CD4-positive, alpha-beta T cell treated with Interleukin-17A for 4 hours (primary cell): Measurements from ENCODE around the gene PRDX5.
"Not testable (repeated sequence)": the region's sequence is repeated elsewhere in the genome, so short reads cannot be mapped to it uniquely, and the experiment has no call there.

Source experiments
- DNase-seq: peaks from one replicate; pipeline ENCODE4 v3.0.0-alpha.2; 2020; ENCODE audit warnings: mixed read lengths

Gene PRDX5

DNA sequence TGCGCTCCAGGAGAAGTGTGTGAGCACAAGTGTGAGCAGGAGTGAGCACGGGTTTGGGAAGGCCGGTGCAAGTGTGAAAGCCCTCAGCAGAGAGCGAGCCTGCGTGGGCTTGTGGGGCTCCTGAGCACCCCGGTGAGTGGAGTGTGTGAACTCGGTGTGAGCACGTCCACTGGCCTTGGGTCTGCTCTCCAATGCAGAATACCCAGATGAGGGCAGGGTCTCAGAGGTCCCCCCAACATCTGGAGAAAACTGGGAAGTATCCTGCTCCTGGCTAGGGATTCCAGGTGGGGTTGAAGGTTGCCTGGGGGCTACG lies 11.4 kb upstream of the PRDX5 start:
- no peak for DNase-seq

DNA sequence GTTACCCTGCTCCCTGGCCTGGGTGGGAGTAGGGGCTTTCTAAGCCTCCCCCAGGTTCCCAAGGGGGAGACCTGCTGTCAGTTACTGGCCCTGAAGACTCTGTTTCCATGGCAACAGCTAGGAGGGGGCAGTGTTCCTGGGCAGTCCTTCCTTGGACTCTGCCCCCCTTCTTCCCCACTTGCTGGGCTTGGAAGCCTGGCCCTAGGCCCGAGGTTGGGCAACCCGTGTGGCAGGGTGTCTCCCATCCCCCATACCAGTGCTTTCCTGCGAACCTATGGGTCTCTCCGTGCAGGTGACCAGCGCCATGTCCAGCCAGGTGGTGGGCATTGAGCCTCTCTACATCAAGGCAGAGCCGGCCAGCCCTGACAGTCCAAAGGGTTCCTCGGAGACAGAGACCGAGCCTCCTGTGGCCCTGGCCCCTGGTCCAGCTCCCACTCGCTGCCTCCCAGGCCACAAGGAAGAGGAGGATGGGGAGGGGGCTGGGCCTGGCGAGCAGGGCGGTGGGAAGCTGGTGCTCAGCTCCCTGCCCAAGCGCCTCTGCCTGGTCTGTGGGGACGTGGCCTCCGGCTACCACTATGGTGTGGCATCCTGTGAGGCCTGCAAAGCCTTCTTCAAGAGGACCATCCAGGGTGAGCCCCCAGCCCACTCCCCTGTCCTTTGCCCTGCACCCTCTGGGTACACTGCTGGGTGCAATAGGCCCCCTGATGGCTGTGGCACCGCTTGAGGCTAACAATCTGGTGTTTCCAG lies 10.9 kb upstream of the PRDX5 start:
- no peak for DNase-seq

DNA sequence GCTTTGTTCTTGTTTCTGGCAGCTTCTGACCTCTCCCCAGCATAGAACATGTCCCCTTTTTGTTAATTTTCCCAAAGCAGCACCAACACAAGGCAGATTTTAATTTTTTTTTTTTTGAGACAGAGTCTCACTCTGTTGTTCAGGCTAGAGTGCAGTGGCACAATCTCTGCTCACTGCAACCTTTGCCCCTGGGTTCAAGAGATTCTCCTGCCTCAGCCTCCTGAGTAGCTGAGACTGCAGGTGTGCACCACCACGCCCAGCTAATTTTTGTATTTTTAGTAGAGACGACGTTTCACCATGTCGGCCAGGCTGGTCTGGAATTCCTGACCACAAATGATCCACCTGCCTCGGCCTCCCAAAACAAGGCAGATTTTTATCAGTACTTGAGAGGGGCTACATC lies 10.1 kb upstream of the PRDX5 start:
- DNase-seq = not testable (repeated sequence)

DNA sequence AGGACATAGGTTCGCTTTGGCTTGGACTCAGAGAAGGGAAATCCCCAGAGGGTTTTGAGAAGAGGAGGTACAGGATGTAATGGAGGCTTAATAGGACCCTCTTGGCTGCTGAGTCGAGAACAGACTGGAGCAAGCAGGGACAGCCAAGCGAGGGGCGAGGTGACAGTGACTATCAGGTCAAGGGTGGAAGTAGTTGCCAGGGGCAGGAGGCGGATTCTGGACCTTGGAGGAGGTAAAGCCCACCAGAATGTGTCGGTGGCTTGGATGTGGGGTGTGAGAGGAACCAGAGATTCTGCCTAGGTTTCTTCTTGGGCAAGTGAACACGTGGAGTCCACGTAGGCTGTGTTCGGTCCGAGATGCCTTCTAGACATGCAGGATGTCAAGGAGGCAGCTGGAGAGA lies 5.0 kb upstream of the PRDX5 start:
- DNase-seq = no peak

DNA sequence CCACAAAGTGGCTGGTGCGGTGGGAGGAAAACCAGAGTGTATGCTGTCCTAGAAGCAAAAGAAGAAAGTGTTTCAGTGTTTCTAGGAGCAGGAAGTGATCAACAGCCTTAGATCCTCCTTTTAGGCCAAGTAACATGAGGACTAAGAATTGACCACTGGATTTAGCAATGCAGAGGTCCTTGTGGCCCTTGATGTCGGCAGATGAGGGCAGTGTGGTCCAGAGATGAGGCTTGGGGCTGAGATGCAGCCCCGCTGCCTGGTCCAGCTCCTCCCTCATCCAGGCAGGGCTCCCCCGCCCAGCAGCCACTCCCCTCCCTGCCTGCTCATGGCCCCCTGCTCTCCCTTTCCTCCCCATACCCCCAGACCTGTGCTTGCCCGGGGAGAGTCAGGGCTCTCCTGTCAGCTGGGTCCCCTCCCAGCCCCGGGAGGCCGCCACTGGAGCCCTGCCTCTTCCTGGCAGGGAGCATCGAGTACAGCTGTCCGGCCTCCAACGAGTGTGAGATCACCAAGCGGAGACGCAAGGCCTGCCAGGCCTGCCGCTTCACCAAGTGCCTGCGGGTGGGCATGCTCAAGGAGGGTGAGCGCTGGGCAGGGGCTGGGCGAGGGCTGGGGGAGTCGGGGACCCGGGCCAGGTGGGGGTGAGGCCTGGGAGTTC lies 4.3 kb upstream of the PRDX5 start:
- DNase-seq = no peak

DNA sequence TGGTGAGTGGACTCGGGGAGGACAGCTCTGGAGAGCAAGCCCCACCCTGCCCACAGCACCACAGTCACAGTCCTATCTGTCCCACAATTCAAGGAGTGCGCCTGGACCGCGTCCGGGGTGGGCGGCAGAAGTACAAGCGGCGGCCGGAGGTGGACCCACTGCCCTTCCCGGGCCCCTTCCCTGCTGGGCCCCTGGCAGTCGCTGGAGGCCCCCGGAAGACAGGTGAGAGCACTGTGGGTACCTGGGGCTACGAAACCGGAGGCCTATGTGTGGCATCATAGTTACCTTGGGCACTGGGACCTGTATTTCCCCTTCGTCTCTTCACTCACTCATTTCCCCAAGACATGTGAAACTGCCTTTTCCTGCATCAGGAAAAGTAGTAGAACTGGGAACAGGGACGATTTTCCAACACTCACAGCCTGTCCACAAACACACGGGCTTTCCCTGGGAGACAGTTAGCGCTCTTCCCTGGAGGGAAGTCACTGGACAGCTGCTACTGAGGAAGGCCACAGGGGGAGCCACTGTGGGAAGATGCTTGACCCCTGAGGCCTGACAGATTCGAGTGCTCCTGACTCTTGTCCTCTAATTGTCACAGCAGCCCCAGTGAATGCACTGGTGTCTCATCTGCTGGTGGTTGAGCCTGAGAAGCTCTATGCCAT lies 3.6 kb upstream of the PRDX5 start:
- no peak for DNase-seq

DNA sequence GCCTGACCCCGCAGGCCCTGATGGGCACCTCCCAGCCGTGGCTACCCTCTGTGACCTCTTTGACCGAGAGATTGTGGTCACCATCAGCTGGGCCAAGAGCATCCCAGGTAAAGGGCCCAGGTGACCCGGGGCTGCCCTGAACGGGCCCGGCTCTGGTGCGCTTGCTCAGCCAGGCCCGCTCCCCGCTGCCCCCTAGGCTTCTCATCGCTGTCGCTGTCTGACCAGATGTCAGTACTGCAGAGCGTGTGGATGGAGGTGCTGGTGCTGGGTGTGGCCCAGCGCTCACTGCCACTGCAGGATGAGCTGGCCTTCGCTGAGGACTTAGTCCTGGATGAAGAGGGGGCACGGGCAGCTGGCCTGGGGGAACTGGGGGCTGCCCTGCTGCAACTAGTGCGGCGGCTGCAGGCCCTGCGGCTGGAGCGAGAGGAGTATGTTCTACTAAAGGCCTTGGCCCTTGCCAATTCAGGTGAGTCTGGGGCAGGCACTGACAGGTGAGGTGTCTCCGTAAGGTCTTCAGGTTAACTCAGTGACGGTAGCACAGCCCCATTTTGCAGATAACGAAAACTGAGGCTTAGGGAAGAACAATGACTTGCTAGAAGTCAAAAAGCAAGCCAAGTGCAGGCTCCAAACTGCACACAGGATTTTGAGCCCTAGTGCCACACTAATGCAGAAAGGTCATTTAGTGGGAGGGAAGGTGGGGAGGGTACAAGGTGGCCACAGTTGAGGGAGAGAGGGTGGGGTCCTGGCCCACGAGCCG lies 2.9 kb upstream of the PRDX5 start:
- DNase-seq = no peak

DNA sequence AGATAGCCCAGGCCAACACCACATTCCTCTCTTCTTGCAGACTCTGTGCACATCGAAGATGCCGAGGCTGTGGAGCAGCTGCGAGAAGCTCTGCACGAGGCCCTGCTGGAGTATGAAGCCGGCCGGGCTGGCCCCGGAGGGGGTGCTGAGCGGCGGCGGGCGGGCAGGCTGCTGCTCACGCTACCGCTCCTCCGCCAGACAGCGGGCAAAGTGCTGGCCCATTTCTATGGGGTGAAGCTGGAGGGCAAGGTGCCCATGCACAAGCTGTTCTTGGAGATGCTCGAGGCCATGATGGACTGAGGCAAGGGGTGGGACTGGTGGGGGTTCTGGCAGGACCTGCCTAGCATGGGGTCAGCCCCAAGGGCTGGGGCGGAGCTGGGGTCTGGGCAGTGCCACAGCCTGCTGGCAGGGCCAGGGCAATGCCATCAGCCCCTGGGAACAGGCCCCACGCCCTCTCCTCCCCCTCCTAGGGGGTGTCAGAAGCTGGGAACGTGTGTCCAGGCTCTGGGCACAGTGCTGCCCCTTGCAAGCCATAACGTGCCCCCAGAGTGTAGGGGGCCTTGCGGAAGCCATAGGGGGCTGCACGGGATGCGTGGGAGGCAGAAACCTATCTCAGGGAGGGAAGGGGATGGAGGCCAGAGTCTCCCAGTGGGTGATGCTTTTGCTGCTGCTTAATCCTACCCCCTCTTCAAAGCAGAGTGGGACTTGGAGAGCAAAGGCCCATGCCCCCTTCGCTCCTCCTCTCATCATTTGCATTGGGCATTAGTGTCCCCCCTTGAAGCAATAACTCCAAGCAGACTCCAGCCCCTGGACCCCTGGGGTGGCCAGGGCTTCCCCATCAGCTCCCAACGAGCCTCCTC lies 2.0 kb upstream of the PRDX5 start:
- not testable (repeated sequence) for DNase-seq

DNA sequence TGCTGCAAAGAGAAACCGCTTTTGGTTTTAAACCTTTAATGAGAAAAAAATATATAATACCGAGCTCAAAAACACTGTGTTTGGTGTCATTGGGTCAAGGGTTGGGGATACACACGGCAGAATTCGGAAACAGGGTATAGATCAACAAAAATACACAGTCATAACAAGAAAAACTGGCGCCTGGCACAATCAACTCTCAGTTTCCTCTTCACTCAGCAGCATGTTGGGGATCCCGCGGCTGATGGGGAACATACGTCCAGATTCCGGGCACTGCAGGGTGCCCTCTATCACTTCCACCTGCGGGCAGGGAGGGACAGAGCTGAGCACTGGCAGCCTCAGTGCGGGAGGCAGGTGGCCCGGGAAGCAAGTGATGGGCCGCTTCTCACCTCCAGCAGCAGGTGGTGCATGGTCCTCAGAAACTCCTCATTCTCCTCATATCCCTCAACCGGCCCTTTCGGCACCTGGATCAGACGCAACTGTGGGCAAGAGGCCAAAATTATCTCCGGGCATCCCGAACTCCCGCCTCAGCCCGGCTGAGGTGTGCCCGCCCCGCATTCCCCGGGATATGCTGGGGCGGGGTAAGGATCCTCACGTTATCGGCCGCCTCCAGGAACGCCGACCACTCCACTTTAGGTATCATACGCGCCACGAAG lies 1.1 kb upstream of the PRDX5 start:
- DNase-seq = peak; percentile 40

DNA sequence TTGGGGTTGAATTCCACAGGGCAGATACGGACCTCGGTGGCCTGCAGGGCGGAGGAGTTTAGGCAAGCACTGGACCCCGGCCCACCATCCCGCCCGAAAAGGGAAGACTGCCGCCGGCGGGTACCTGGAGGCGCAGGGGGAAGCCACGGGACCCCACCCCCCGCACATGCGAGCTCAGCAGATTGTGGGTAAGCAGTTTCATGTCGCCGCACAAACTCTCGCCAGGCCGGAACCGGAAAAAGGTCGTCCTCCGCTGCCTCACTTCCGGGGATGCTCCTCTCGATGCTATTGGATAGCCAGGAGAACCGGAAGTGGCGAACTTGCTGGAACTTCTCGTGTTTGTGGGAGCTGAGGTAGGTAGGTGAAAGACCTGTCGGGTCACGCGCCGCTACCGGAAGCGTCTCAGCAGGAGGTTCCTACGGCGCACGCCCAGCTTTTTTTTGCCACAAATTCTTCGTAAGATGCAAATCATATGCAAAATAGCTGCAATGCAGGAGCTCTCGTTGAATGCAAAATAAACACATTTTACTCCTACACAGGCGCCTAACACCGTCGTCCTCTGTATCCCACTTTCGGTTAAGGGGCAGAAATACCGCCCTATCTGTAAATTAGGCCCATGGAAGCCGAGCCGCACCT lies 478 bp upstream of the PRDX5 start, which contains the start of gene TRMT112:
Gene TRMT112, minus strand, starts transcription at position 235 of the 636 bp plus-strand sequence. Its CDS starts 33 bp downstream, at position 202.
- DNase-seq = peak; percentile 96

DNA sequence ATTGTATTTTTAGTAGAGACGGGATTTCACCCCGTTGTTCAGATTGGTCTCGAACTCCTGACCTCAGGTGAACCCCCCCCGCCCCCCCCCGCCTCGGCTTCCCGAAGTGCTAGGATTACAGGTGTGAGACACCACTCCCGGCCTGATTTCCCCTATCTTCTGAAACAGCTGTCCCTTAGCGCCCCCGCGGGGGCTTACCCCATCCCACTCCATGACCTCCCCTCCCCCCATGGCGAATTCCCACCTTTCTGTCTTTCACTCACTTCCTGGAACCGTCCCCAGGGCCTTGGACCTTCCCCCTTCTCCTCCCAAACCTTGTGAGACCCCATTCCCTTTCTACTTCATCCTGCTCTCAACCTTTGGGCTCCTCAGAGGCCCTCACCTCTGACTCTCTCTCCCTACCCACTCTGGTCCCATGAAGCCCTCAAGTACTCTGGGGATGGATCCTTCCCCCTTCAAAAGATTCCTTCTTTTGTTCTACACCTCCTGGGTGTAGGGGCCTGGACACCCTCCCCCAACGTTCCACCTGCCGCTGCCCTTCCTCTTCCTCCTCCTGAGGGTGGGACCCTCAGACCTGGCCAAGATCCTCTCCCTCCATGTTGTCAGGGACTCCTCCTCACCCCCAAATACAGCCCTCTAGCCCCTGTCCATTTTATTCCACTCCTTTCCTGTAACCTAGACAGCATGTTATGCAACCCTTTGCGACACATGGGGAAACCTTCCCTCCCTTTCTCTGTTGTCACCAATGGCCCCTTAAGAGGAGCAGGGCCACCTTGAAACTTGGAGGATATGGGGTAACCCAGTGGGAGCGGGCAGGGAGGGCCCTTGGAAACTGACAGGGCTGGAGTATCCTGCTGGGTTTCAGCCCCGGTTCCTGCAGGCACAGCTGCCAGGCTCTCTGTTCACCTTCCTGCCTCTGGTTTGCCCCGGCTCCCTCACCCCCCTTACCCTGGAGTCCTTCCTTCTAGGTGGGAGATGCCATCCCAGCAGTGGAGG lies 1.1 kb downstream of the PRDX5 start:
- no peak for DNase-seq

DNA sequence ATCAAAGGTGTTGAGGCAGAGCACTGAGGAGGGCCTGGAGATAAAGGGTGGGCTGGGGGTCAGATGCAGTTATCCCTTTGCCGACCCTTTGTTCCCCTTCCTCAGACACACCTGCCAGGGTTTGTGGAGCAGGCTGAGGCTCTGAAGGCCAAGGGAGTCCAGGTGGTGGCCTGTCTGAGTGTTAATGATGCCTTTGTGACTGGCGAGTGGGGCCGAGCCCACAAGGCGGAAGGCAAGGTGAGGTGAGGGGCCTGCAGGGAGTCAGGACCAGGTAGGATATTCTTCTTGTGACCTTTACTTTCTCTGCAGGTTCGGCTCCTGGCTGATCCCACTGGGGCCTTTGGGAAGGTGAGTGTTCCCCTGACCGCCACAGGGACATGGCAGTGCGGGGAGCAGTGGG lies 2.6 kb downstream of the PRDX5 start:
- no peak for DNase-seq

DNA sequence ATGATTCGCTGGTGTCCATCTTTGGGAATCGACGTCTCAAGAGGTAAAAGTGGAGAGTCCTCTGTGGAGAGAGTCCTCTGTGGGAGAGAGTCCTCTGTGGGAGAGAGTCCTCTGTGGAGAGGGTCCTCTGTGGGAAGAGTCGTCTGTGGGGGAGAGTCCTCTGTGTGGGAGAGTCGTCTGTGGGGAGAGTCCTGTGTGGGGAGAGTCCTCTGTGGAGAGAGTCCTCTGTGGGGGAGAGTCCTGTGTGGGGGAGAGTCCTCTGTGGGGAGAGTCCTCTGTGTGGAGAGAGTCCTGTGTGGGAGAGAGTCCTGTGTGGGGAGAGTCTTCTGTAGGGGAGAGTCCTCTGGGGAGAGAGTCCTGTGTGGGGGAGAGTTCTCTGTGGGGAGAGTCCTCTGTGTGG lies 3.1 kb downstream of the PRDX5 start:
- no peak for DNase-seq

DNA sequence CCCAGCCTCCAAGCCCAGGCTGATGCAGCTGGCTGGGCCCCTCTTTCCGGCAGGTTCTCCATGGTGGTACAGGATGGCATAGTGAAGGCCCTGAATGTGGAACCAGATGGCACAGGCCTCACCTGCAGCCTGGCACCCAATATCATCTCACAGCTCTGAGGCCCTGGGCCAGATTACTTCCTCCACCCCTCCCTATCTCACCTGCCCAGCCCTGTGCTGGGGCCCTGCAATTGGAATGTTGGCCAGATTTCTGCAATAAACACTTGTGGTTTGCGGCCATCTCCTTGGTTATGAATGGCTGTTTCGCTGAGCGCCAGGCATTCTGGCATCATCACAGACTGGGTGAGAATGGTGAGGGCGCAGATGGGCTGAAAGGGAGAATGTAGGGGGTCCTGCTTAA lies 3.6 kb downstream of the PRDX5 start:
- DNase-seq = no peak

DNA sequence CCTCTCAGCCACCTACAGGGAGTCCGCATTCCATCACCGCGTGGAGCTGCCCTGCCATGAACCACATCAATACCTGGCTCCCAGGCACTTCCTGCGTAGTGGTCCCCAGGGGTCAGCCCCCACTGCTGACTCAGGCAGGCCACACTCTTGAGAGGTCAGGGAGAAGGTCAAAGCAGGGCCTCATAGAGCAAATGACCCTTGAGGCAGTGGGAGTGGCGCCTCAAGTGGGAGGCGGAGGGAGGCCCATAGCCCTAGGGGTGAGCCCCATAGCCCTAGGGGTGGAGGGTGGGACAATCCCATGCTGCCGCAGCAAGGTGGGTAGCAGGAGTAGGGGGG lies 5.0 kb downstream of the PRDX5 start:
- DNase-seq = no peak

DNA sequence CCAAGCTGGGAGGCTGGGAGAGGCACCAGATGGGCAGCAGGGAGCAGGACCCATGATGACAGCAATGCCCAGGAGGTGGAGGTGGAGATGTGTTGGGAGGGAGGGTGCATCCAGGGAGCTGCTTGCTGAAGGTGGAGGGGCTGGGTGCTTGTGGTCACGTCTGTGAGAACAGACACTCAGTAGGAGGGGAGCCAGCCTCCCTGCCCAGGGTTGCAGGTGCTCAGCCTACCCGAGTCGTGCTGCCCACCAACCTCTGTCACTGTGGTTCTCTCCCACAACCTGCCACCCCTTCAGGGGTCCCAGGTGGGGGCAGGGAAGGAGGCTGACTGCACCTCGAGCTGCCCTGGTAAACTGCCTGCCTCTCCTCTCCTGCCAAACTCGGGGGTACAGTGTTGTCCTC lies 5.5 kb downstream of the PRDX5 start:
- DNase-seq = no peak

DNA sequence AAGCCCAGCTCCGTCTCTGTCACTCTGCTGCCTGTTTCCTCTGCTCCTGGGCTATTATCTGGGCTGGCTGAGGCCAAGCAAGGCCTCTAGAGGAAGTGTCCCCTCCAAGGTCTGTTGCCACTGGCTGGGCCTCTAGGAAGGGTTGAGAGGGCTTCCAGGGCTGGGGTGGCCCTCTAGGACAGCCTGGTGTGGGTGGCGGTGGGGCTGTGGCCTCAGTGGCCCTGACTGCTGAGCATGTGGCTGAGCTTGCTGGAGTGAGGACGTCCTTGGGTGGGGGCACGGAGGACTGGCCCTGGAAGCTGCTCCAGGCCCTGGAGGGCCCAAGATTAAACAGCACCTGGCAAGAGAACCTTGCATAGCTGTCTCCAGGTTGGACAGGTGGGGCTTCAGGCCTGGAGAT lies 6.1 kb downstream of the PRDX5 start:
- DNase-seq = not testable (repeated sequence)

DNA sequence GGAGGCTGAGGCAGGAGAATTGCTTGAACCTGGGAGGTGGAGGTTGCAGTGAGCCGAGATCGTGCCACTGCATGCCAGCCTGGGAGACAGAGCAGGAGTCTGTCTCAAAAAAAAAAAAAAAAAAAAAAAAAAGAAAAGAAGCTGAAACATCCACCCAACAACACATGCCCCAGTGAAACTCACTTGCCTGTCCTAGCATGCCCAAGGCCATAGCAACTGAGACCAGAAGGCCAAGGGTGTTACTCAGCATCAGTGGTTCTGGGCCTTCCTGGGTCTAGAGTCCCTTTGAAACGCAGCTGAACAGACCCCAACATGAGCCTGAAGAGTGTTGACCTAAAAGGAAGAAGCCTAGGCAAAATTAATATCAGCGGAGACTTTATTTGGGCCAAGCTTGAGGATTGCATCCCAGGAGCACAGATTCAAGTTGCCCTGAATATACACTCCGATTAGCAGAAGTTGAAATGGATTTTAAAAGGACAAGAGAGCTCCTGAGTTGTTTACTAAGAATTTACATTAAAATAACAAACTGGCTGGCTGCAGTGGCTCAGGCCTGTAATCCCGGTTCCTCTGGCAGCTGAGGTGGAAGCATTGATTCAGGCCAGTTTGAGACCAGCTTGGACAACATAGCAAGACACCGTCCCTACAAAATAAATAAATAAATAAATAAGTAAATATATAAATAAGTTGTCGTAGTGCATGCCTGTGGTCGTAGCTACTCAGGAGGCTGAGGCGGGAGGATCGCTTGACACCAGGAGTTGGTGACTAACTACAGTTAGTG lies 7.0 kb downstream of the PRDX5 start:
- DNase-seq = no peak

DNA sequence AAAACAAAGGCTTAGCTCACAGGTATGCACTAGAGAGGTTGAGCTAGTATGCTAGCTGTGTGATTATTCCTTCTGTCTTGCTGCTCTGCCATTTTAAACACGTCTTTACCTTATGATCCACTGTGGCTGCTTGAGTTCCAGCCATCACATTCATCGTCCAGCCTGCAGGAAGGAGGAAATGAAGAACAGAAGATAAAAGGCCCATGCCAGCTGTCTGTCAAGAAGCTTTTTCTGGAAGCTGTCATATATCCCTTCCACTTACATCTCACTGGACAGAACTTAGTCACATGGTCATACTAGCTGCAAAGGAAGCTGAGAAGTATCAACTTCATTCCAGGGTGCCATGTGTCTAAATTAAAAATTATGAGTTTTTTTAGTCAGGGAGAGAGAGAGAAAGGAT lies 9.5 kb downstream of the PRDX5 start:
- DNase-seq = no peak
